OCI-LY3 (cell line): Measurements from ENCODE around the gene ERAL1.

Experiments
- H2AFZ ChIP-seq: fragments of 200-600, 300-600 bp; shearing (Covaris generic); 2 replicates; pipeline ENCODE4 v1.6.0; 2014; ENCODE audit warnings: antibody characterized with exemption, low read depth, low read length
- H3K27ac ChIP-seq: fragments of 200-600, 300-600 bp; sonication (generic); 2 replicates; pipeline ENCODE4 v1.5.1; 2014; ENCODE audit warnings: mild to moderate bottlenecking, low read length, moderate library complexity, mixed read lengths
- H3K27me3 ChIP-seq: fragments of 200-600, 300-600 bp; sonication (generic); 2 replicates; pipeline ENCODE4 v1.6.1; 2014; ENCODE audit warnings: low read depth, low read length, mixed read lengths
- H3K36me3 ChIP-seq: fragments of 200-600, 300-600 bp; sonication (generic); replicated peaks from 2 replicates; pipeline ENCODE3; 2014; ENCODE audit warnings: low read depth, low read length, mixed read lengths
- H3K4me1 ChIP-seq: fragments of 300-600, 200-600 bp; sonication (generic); 2 replicates; pipeline ENCODE4 v1.6.1; 2014; ENCODE audit warnings: low read length, mixed read lengths
- H3K4me2 ChIP-seq: fragments of 200-600, 300-600 bp; sonication (generic); 2 replicates; pipeline ENCODE4 v1.6.1; 2014; ENCODE audit warnings: low read length, mixed read lengths
- H3K4me3 ChIP-seq: fragments of 300-600, 200-600 bp; sonication (generic); 2 replicates; pipeline ENCODE4 v1.5.1; 2014; ENCODE audit warnings: antibody characterized with exemption, mild to moderate bottlenecking, low read length, moderate library complexity
- H3K79me2 ChIP-seq: fragments of 300-600, 200-600 bp; shearing (Covaris generic); 2 replicates; pipeline ENCODE4 v1.6.1; 2014; ENCODE audit warnings: mild to moderate bottlenecking, low read length, mixed read lengths
- H3K9ac ChIP-seq: fragments of 300-600, 200-600 bp; shearing (Covaris generic); 2 replicates; pipeline ENCODE4 v1.6.0; 2014; ENCODE audit warnings: mild to moderate bottlenecking, low read length, moderate library complexity
- H3K9me3 ChIP-seq: fragments of 200-600, 300-600 bp; shearing (Covaris generic); 2 replicates; pipeline ENCODE4 v1.6.1; 2014; ENCODE audit warnings: low read length, mixed read lengths; ENCODE audit not compliant: insufficient read depth
- H4K20me1 ChIP-seq: fragments of 200-600, 300-600 bp; sonication (generic); 2 replicates; pipeline ENCODE4 v1.6.1; 2016; ENCODE audit warnings: low read length, mixed read lengths; ENCODE audit not compliant: insufficient read depth
- EZH2phosphoT487 ChIP-seq: fragments of 200-600 bp; shearing (Covaris generic); IDR thresholded peaks from 2 replicates; pipeline ENCODE4 v1.6.1; 2018; ENCODE audit warnings: antibody characterized with exemption, mixed run types, low read depth
- TF ChIP-seq, protein P1 (sequence below): fragments of 200-600, 300-600 bp; sonication (generic); IDR thresholded peaks from 2 replicates; pipeline ENCODE4 v1.5.1; 2014; ENCODE audit warnings: antibody characterized with exemption, low read length, low read depth

ERAL1 gene

GRCh38 chr17:28878158-28878910, 23.5 kb downstream of the ERAL1 start:
- H3K4me3 ChIP-seq = no peak overlapping the region
- H3K27me3 ChIP-seq = no peaks in the 10 kb centered on the region
- H3K4me2 ChIP-seq = no peak overlapping the region
- H2AFZ ChIP-seq = no peak overlapping the region
- peaks cover 22% of the 10 kb centered on the region for H3K36me3 ChIP-seq
- no peak overlapping the region for H3K27ac ChIP-seq
- no peaks in the 10 kb centered on the region for H4K20me1 ChIP-seq
- no peaks in the 10 kb centered on the region for H3K79me2 ChIP-seq
- H3K4me1 ChIP-seq = peaks cover 11% of the 10 kb centered on the region
- H3K9me3 ChIP-seq = no peaks in the 10 kb centered on the region
- TF ChIP-seq, protein P1, sequence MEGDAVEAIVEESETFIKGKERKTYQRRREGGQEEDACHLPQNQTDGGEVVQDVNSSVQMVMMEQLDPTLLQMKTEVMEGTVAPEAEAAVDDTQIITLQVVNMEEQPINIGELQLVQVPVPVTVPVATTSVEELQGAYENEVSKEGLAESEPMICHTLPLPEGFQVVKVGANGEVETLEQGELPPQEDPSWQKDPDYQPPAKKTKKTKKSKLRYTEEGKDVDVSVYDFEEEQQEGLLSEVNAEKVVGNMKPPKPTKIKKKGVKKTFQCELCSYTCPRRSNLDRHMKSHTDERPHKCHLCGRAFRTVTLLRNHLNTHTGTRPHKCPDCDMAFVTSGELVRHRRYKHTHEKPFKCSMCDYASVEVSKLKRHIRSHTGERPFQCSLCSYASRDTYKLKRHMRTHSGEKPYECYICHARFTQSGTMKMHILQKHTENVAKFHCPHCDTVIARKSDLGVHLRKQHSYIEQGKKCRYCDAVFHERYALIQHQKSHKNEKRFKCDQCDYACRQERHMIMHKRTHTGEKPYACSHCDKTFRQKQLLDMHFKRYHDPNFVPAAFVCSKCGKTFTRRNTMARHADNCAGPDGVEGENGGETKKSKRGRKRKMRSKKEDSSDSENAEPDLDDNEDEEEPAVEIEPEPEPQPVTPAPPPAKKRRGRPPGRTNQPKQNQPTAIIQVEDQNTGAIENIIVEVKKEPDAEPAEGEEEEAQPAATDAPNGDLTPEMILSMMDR = no peak
- no peak for TF ChIP-seq EZH2phosphoT487
- no peak overlapping the region for H3K9ac ChIP-seq

GRCh38 chr17:28878981-28879380, 24.2 kb downstream of the ERAL1 start:
- no peaks in the 10 kb centered on the region for H3K9me3 ChIP-seq
- H2AFZ ChIP-seq = no peak overlapping the region
- H3K79me2 ChIP-seq = no peaks in the 10 kb centered on the region
- no peaks in the 10 kb centered on the region for H3K27me3 ChIP-seq
- no peaks in the 10 kb centered on the region for H4K20me1 ChIP-seq
- H3K9ac ChIP-seq = no peak overlapping the region
- H3K4me3 ChIP-seq = no peak overlapping the region
- H3K27ac ChIP-seq = no peak overlapping the region
- peaks cover 11% of the 10 kb centered on the region for H3K4me1 ChIP-seq
- TF ChIP-seq EZH2phosphoT487 = no peak
- TF ChIP-seq, protein P1 = peak; percentile 52
- H3K4me2 ChIP-seq = no peak overlapping the region
- H3K36me3 ChIP-seq = peaks cover 22% of the 10 kb centered on the region

GRCh38 chr17:28879886-28880571, 25.2 kb downstream of the ERAL1 start:
- H2AFZ ChIP-seq = no peak overlapping the region
- no peak overlapping the region for H3K27ac ChIP-seq
- peaks cover 11% of the 10 kb centered on the region for H3K4me1 ChIP-seq
- no peak overlapping the region for H3K4me2 ChIP-seq
- H4K20me1 ChIP-seq = no peaks in the 10 kb centered on the region
- H3K27me3 ChIP-seq = no peaks in the 10 kb centered on the region
- peaks cover 25% of the 10 kb centered on the region for H3K36me3 ChIP-seq
- H3K9ac ChIP-seq = no peak overlapping the region
- no peaks in the 10 kb centered on the region for H3K79me2 ChIP-seq
- TF ChIP-seq, protein P1 = no peak
- no peak for TF ChIP-seq EZH2phosphoT487
- H3K9me3 ChIP-seq = no peaks in the 10 kb centered on the region
- no peak overlapping the region for H3K4me3 ChIP-seq

GRCh38 chr17:28880572-28880945, 25.7 kb downstream of the ERAL1 start:
- Histone ChIP-seq H3K4me3 (no peak overlapping the region), H2AFZ (no peak overlapping the region), H3K79me2 (no peaks in the 10 kb centered on the region), H4K20me1 (no peaks in the 10 kb centered on the region), H3K27ac (no peak overlapping the region), H3K9me3 (no peaks in the 10 kb centered on the region), H3K4me1 (peaks cover 11% of the 10 kb centered on the region), H3K9ac (no peak overlapping the region), H3K27me3 (no peaks in the 10 kb centered on the region), H3K4me2 (no peak overlapping the region), H3K36me3 (peaks cover 29% of the 10 kb centered on the region)
- TF ChIP-seq, protein P1 = no peak
- no peak for TF ChIP-seq EZH2phosphoT487
